CD14-positive monocyte (primary cell): Measurements from ENCODE around the gene PUS7. TPM values are rescaled to one million over a fixed set of nuclear protein-coding genes. Genes with fewer than 3 reads are reported as not detected.

Experiments used
- DNase-seq, 3 donors: peaks; one replicate each; pipeline ENCODE4 v3.0.0-alpha.2; 2011 to 2022
- H2AFZ ChIP-seq: 2 replicates; pipeline ENCODE4 v1.6.0; 2012; ENCODE audit warnings: mild to moderate bottlenecking, low read depth, low read length, inconsistent platforms; ENCODE audit not compliant: insufficient read depth, poor library complexity, severe bottlenecking
- H3K27ac ChIP-seq, 2 donors: 1 replicate in 1 of 2; 2 replicates in 1 of 2; pipeline ENCODE4 v1.5.1; 2012 to 2013; ENCODE audit warnings: low read length in 2 of 2, control low read depth in 1 of 2, inconsistent platforms in 1 of 2, low read depth in 1 of 2, mild to moderate bottlenecking in 1 of 2
- H3K27me3 ChIP-seq, 2 donors: one replicate each; pipeline versions ENCODE4 v1.6.0 to v1.6.1; 2011 to 2013; ENCODE audit warnings: low read length in 2 of 2; ENCODE audit not compliant: control insufficient read depth in 2 of 2, insufficient read depth in 2 of 2
- H3K36me3 ChIP-seq, 2 donors: replicated peaks in 1 of 2; 1 replicate in 1 of 2; 2 replicates in 1 of 2; pipeline versions ENCODE4 v1.5.1 to v1.6.1; 2012 to 2013; ENCODE audit warnings: low read length in 2 of 2, control low read depth in 1 of 2, inconsistent platforms in 1 of 2, mild to moderate bottlenecking in 1 of 2; ENCODE audit not compliant: insufficient read depth in 2 of 2, control insufficient read depth in 1 of 2
- H3K4me1 ChIP-seq, 2 donors: 1 replicate in 1 of 2; 2 replicates in 1 of 2; pipeline versions ENCODE4 v1.5.1 to v1.6.1; 2012 to 2013; ENCODE audit warnings: low read length in 2 of 2, control low read depth in 1 of 2, inconsistent platforms in 1 of 2, mild to moderate bottlenecking in 1 of 2, moderate library complexity in 1 of 2; ENCODE audit not compliant: insufficient read depth in 2 of 2, control insufficient read depth in 1 of 2
- H3K4me2 ChIP-seq: replicated peaks from 2 replicates; pipeline ENCODE3; 2012; ENCODE audit warnings: low read length, moderate library complexity, mild to moderate bottlenecking; ENCODE audit not compliant: poor library complexity, severe bottlenecking; ENCODE audit errors: extremely low read depth
- H3K4me3 ChIP-seq, 3 experiments: fragments of 200-600 bp in 1 of 3; sonication (generic) in 1 of 3; replicated peaks in 1 of 3; 1 replicate in 2 of 3; 2 replicates in 1 of 3; pipeline ENCODE4 v1.5.1; 2011 to 2013; ENCODE audit warnings: low read length in 3 of 3, mild to moderate bottlenecking in 3 of 3, control low read depth in 2 of 3, low read depth in 2 of 3, inconsistent platforms in 1 of 3, moderate library complexity in 1 of 3
- H3K79me2 ChIP-seq: 2 replicates; pipeline ENCODE4 v1.6.0; 2012; ENCODE audit warnings: mild to moderate bottlenecking, control low read depth, inconsistent platforms, low read length, moderate library complexity; ENCODE audit not compliant: insufficient read depth
- H3K9ac ChIP-seq: 2 replicates; pipeline ENCODE4 v1.6.0; 2017; ENCODE audit warnings: low read length, mild to moderate bottlenecking; ENCODE audit not compliant: insufficient read depth, poor library complexity, severe bottlenecking
- H3K9me3 ChIP-seq, 2 donors: replicated peaks in 1 of 2; 1 replicate in 1 of 2; 2 replicates in 1 of 2; pipeline versions ENCODE4 v1.5.1 to v1.6.1; 2012 to 2013; ENCODE audit warnings: low read length in 2 of 2, control low read depth in 1 of 2; ENCODE audit not compliant: control insufficient read depth in 1 of 2, insufficient read depth in 1 of 2
- H4K20me1 ChIP-seq: 2 replicates; pipeline ENCODE4 v1.6.0; 2012; ENCODE audit warnings: mild to moderate bottlenecking, low read length, control low read depth, moderate library complexity; ENCODE audit not compliant: insufficient read depth
- H3K27ac Mint-ChIP-seq, 7 donors: one replicate each; pipeline ENCODE4 v1.8.0; 2020; ENCODE audit warnings: mild to moderate bottlenecking in 7 of 7, mixed read lengths in 7 of 7, moderate library complexity in 6 of 7, inconsistent platforms in 2 of 7
- H3K27me3 Mint-ChIP-seq, 3 donors: one replicate each; pipeline ENCODE4 v1.8.0; 2021 to 2022; ENCODE audit warnings: low read depth in 3 of 3, mild to moderate bottlenecking in 3 of 3, mixed read lengths in 3 of 3, moderate library complexity in 3 of 3, inconsistent platforms in 1 of 3
- H3K36me3 Mint-ChIP-seq, 2 donors: one replicate each; pipeline ENCODE4 v1.8.0; 2020; ENCODE audit warnings: mixed read lengths in 2 of 2, inconsistent platforms in 1 of 2, mild to moderate bottlenecking in 1 of 2
- H3K4me1 Mint-ChIP-seq: one replicate; pipeline ENCODE4 v1.8.0; 2020; ENCODE audit warnings: mild to moderate bottlenecking, mixed read lengths
- H3K4me3 Mint-ChIP-seq, 2 donors: one replicate each; pipeline ENCODE4 v1.8.0; 2020; ENCODE audit warnings: mild to moderate bottlenecking in 2 of 2, mixed read lengths in 2 of 2, moderate library complexity in 1 of 2
- H3K9me3 Mint-ChIP-seq, 7 donors: one replicate each; pipeline ENCODE4 v1.8.0; 2020 to 2022; ENCODE audit warnings: mixed read lengths in 7 of 7, mild to moderate bottlenecking in 6 of 7, moderate library complexity in 6 of 7, inconsistent platforms in 2 of 7
- CTCF ChIP-seq: fragments of 200-600 bp; IDR thresholded peaks from one replicate; pipeline ENCODE4 v1.8.0; 2022; ENCODE audit warnings: antibody characterized with exemption, mild to moderate bottlenecking
- WGBS: methylation state at CpG from one replicate; pipeline ENCODE4 v1.1.5; 2013; ENCODE audit warnings: missing lambda C conversion rate; ENCODE audit not compliant: insufficient coverage; 5-methylcytosine and 5-hydroxymethylcytosine counted together
- intact Hi-C, 2 donors: fragments of 100-400 bp; cut with micrococcal nuclease; formaldehyde crosslinking; loops; one replicate each; pipeline versions ENCODE4 v1.15.0 to v1.15.1; 2023
- polyA plus RNA-seq, 3 donors: library from polyadenylated mRNA; depleted of rRNA in 1 of 3; unstranded in 2 of 3; stranded (reverse) in 1 of 3; fragments of 300-500 nt in 2 of 3; fragments of >200 nt in 1 of 3; fragmentation: Illumina TruSeq in 2 of 3; gene quantifications; 1 replicate in 2 of 3; 2 replicates in 1 of 3; pipeline ENCODE4 v1.2.3, GENCODE V29; 2012 to 2021

The PUS7 gene
- polyA plus RNA-seq, 3 donors: 1.3 to 1.8 (median 1.6) TPM

DNA sequence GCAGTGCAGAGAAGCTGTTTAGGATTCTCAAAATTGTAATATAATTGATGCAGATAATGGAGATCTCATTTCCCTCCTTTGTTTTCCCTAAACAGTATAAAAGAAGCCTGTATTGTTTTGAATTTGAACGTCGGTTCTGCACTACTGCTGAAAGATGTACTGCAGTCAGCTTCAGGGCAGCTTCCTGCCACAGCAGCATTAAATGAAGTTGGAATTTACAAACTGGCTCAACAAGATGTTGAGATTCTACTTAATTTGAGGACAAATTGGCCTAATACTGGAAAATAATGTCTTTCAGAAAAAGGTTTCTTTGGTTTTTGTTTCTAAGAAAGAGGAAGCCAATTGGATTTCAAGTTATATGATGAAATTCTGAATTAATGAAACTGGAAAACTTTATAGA lies 45.0 kb upstream of the PUS7 start:
- Histone ChIP-seq H3K27ac (no peak overlapping the region), H3K4me2 (no peak overlapping the region), H3K79me2 (no peaks in the 10 kb centered on the region), H2AFZ (no peak overlapping the region), H4K20me1 (no peaks in the 10 kb centered on the region), H3K4me3 (no peak overlapping the region), H3K9ac (no peak overlapping the region), H3K9me3 (no peaks in the 10 kb centered on the region), H3K36me3 (peaks cover 64 to 76% of the 10 kb centered on the region in 2 donors), H3K4me1 (no peaks in the 10 kb centered on the region), H3K27me3 (no peaks in the 10 kb centered on the region)
- intact Hi-C loops: no loop called here
- Mint-ChIP-seq H3K4me1 (no peaks in the 10 kb centered on the region), H3K36me3 (peaks cover 53 to 75% of the 10 kb centered on the region in 2 donors), H3K27me3 (no peaks in the 10 kb centered on the region), H3K27ac (no peak overlapping the region), H3K4me3 (no peak overlapping the region), H3K9me3 (no peaks in the 10 kb centered on the region)
- WGBS: no CpG with 5 or more reads among the region's 2 CpGs
- no peak for TF ChIP-seq CTCF
- DNase-seq: no peak

GRCh38 chr7:105565190-105565589 lies 43.1 kb upstream of the PUS7 start:
- no peak for DNase-seq
- Mint-ChIP-seq H3K4me3 (no peak overlapping the region), H3K36me3 (peaks cover 59 to 90% of the 10 kb centered on the region in 2 donors), H3K4me1 (no peaks in the 10 kb centered on the region), H3K27ac (no peak overlapping the region), H3K9me3 (no peaks in the 10 kb centered on the region), H3K27me3 (peaks cover 0 to 2% (median 0%) of the 10 kb centered on the region in 3 donors)
- 91% methylated on average over 4 of the region's 4 CpGs for WGBS
- H3K4me3 ChIP-seq: no peak overlapping the region
- no peak overlapping the region for H2AFZ ChIP-seq
- no peaks in the 10 kb centered on the region for H3K79me2 ChIP-seq
- H3K9me3 ChIP-seq: no peaks in the 10 kb centered on the region
- intact Hi-C loops: no loop called here
- no peak overlapping the region for H3K9ac ChIP-seq
- H3K36me3 ChIP-seq: peaks cover 73 to 94% of the 10 kb centered on the region in 2 donors
- no peaks in the 10 kb centered on the region for H3K27me3 ChIP-seq
- H3K27ac ChIP-seq: no peak overlapping the region
- TF ChIP-seq CTCF: no peak
- no peaks in the 10 kb centered on the region for H3K4me1 ChIP-seq
- H4K20me1 ChIP-seq: no peaks in the 10 kb centered on the region
- no peak overlapping the region for H3K4me2 ChIP-seq
